Left kidney (tissue), 2 donors: Measurements from ENCODE around the gene PARD3. TPM values are rescaled to one million over a fixed set of nuclear protein-coding genes. Genes with fewer than 3 reads are reported as not detected.
"Not testable (repeated sequence)": the region's sequence is repeated elsewhere in the genome, so short reads cannot be mapped to it uniquely, and the experiment has no call there.

Experiments
- DNase-seq: peaks from one replicate; pipeline ENCODE4 v3.0.0-alpha.2; 2013
- polyA plus RNA-seq: library from polyadenylated mRNA; unstranded; fragments of 120-200 nt; gene quantifications from one replicate; pipeline ENCODE4 v1.2.1, GENCODE V29; 2013; ENCODE audit not compliant: insufficient read length

Gene PARD3
- polyA plus RNA-seq, 1 donor, result 81.9 TPM

- DNase-seq, result not testable (repeated sequence)
Measured at GRCh38 chr10:34741087-34741486, 74.0 kb downstream of the PARD3 start.

GRCh38 chr10:34740321-34740720, 74.8 kb downstream of the PARD3 start:
- no peak for DNase-seq

- peak; percentile 91 for DNase-seq
Measured at GRCh38 chr10:34739915-34740314, 75.2 kb downstream of the PARD3 start.

- no peak for DNase-seq
Measured at GRCh38 chr10:34737772-34738169, 77.3 kb downstream of the PARD3 start.

GRCh38 chr10:34736976-34737771, 77.9 kb downstream of the PARD3 start:
- no peak for DNase-seq

- DNase-seq, result no peak
Measured at GRCh38 chr10:34734918-34735317, 80.2 kb downstream of the PARD3 start.

GRCh38 chr10:34732926-34733325, 82.2 kb downstream of the PARD3 start:
- DNase-seq, result no peak

GRCh38 chr10:34731885-34732701, 83.0 kb downstream of the PARD3 start:
- DNase-seq, result no peak

GRCh38 chr10:34731213-34731612, 83.9 kb downstream of the PARD3 start:
- no peak for DNase-seq

GRCh38 chr10:34730726-34731125, 84.4 kb downstream of the PARD3 start:
- DNase-seq, result no peak

- DNase-seq, result no peak
Measured at GRCh38 chr10:34729619-34730018, 85.5 kb downstream of the PARD3 start.

GRCh38 chr10:34728361-34728760, 86.7 kb downstream of the PARD3 start:
- DNase-seq, result no peak

GRCh38 chr10:34727595-34728033, 87.5 kb downstream of the PARD3 start:
- no peak for DNase-seq

GRCh38 chr10:34726862-34727261, 88.2 kb downstream of the PARD3 start:
- no peak for DNase-seq

GRCh38 chr10:34723750-34724149, 91.3 kb downstream of the PARD3 start:
- no peak for DNase-seq

- no peak for DNase-seq
Measured at GRCh38 chr10:34722404-34722803, 92.7 kb downstream of the PARD3 start.

GRCh38 chr10:34721208-34721840, 93.8 kb downstream of the PARD3 start:
- no peak for DNase-seq

- no peak for DNase-seq
Measured at GRCh38 chr10:34719746-34720145, 95.3 kb downstream of the PARD3 start.

- DNase-seq, result no peak
Measured at GRCh38 chr10:34719328-34719727, 95.8 kb downstream of the PARD3 start.

GRCh38 chr10:34717429-34717828, 97.7 kb downstream of the PARD3 start:
- no peak for DNase-seq

- no peak for DNase-seq
Measured at GRCh38 chr10:34716958-34717357, 98.1 kb downstream of the PARD3 start.

GRCh38 chr10:34716234-34716633, 98.9 kb downstream of the PARD3 start:
- no peak for DNase-seq
